Natural killer cell (primary cell): ENCODE results near the gene DUS1L. TPM values are rescaled to one million over a fixed set of nuclear protein-coding genes. Genes with fewer than 3 reads are reported as not detected.

ENCODE experiments used
- ATAC-seq, 3 donors: fragments of 150-1000 bp in 2 of 3; fragments of 200-7000 bp in 1 of 3; cut with Tn5 transposase; 1 replicate in 1 of 3; 2 replicates in 2 of 3; pipeline ENCODE4 v1.10.0; 2021; ENCODE audit warnings: mild to moderate bottlenecking in 2 of 3, moderate library complexity in 2 of 3
- DNase-seq, 2 donors: peaks; one replicate each; pipeline versions ENCODE4 v3.0.0 to v3.0.0-alpha.2; 2013 to 2021; ENCODE audit warnings: mixed read lengths in 1 of 2
- H3K27ac ChIP-seq: one replicate; pipeline ENCODE4 v1.5.1; 2013; ENCODE audit warnings: mild to moderate bottlenecking, low read length
- H3K27me3 ChIP-seq: one replicate; pipeline ENCODE4 v1.6.1; 2013; ENCODE audit warnings: low read length; ENCODE audit not compliant: control insufficient read depth, insufficient read depth
- H3K36me3 ChIP-seq: one replicate; pipeline ENCODE4 v1.6.1; 2013; ENCODE audit warnings: low read length; ENCODE audit not compliant: control insufficient read depth, insufficient read depth
- H3K4me1 ChIP-seq: one replicate; pipeline ENCODE4 v1.6.1; 2013; ENCODE audit warnings: low read length; ENCODE audit not compliant: control insufficient read depth, insufficient read depth
- H3K4me3 ChIP-seq: one replicate; pipeline ENCODE4 v1.5.1; 2013; ENCODE audit warnings: low read length
- H3K9me3 ChIP-seq: one replicate; pipeline ENCODE4 v1.6.1; 2013; ENCODE audit warnings: low read length; ENCODE audit not compliant: control insufficient read depth, insufficient read depth
- H3K27ac Mint-ChIP-seq, 2 donors: one replicate each; pipeline ENCODE4 v1.8.0; 2022; ENCODE audit warnings: mild to moderate bottlenecking in 2 of 2, mixed read lengths in 2 of 2, moderate library complexity in 1 of 2
- H3K27me3 Mint-ChIP-seq, 2 donors: one replicate each; pipeline ENCODE4 v1.8.0; 2022; ENCODE audit warnings: low read depth in 2 of 2, mixed read lengths in 2 of 2
- H3K36me3 Mint-ChIP-seq: one replicate; pipeline ENCODE4 v1.8.0; 2022; ENCODE audit warnings: mixed read lengths
- H3K4me1 Mint-ChIP-seq, 2 donors: one replicate each; pipeline ENCODE4 v1.8.0; 2022; ENCODE audit warnings: mixed read lengths in 2 of 2
- H3K4me3 Mint-ChIP-seq: one replicate; pipeline ENCODE4 v1.8.0; 2022; ENCODE audit warnings: mild to moderate bottlenecking, moderate library complexity, mixed read lengths
- H3K9me3 Mint-ChIP-seq, 2 donors: one replicate each; pipeline ENCODE4 v1.8.0; 2022; ENCODE audit warnings: mixed read lengths in 2 of 2
- WGBS: methylation state at CpG from one replicate; pipeline ENCODE4 v1.1.7; 2013; ENCODE audit warnings: missing lambda C conversion rate; ENCODE audit not compliant: insufficient coverage; 5-methylcytosine and 5-hydroxymethylcytosine counted together
- intact Hi-C: fragments of 100-400 bp; cut with micrococcal nuclease; formaldehyde crosslinking; loops from one replicate; pipeline ENCODE4 v1.14.2; 2022
- total RNA-seq, 4 donors: library from RNA; stranded (reverse); fragments of 120-200 nt in 1 of 4; gene quantifications; one replicate each; pipeline versions ENCODE4 v1.2.3 to v1.2.4, GENCODE V29; 2013 to 2022
- TF ChIP-seq, protein P1 (sequence below): fragments of 200-600 bp; IDR thresholded peaks from one replicate; pipeline ENCODE4 v1.8.0; 2022; ENCODE audit warnings: antibody characterized with exemption

The DUS1L gene
- total RNA-seq, 3 donors from 2014 or later (not counting 1 experiment from before 2014, with no cell fraction given): 122 to 144 (median 136) TPM

DNA sequence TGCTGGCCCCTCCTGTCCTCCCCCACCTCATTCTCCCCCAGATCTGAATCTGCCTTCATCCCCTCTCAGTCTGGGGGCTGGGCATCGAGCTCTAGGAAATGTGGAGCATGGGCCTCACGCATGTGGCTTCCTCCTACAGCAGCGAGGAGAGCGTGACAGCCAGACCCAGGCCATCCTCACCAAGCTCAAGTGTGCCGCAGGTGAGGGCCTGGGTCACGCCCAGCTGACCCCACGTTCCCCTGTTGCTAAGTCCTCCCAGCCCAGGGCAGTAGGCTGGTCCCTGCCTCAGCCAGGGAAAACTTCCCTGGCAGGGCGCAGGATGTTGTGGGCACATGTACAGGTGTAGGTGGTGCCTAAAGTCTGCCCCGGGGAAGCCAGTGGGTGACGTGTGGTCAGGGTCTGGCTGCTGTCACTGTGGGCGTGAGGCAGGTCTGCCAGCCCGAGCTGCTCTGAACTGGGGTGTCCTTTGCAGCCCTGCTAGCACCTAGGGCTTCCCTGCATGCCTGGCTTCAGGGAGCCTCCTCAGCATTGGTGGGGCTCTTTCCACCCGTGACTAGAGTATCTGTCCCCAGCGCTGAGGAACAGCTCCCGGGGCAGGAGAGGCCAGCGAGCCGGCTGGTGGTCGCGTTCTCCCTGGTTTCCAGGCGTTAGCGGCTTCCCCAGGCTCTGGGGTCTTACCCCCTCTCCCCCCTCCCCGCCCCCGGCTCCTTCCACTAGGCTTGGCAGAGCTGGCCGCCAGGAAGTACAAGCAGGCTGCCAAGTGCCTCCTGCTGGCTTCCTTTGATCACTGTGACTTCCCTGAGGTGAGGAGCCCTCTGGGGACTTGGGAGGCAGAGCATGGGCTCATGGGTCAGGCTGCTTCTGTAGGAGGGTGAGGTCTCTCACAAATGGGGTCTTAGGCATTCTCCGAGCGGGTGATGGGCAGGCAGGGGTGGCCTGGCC, 10.3 kb downstream of the DUS1L start:
- H3K4me1 ChIP-seq: peaks cover 29% of the 10 kb centered on the region
- intact Hi-C loops: no loop called here
- H3K36me3 ChIP-seq: peaks cover 40% of the 10 kb centered on the region
- H3K4me1 Mint-ChIP-seq: peaks cover 0 to 16% of the 10 kb centered on the region in 2 donors
- H3K27ac ChIP-seq: no peak overlapping the region
- no peaks in the 10 kb centered on the region for H3K9me3 Mint-ChIP-seq
- no peak overlapping the region for H3K4me3 Mint-ChIP-seq
- no peaks in the 10 kb centered on the region for H3K27me3 ChIP-seq
- ATAC-seq (no peak), DNase-seq (no peak)
- H3K9me3 ChIP-seq: no peaks in the 10 kb centered on the region
- H3K27me3 Mint-ChIP-seq: no peaks in the 10 kb centered on the region
- H3K36me3 Mint-ChIP-seq: no peaks in the 10 kb centered on the region
- no peak overlapping the region for H3K27ac Mint-ChIP-seq
- TF ChIP-seq, protein P1, sequence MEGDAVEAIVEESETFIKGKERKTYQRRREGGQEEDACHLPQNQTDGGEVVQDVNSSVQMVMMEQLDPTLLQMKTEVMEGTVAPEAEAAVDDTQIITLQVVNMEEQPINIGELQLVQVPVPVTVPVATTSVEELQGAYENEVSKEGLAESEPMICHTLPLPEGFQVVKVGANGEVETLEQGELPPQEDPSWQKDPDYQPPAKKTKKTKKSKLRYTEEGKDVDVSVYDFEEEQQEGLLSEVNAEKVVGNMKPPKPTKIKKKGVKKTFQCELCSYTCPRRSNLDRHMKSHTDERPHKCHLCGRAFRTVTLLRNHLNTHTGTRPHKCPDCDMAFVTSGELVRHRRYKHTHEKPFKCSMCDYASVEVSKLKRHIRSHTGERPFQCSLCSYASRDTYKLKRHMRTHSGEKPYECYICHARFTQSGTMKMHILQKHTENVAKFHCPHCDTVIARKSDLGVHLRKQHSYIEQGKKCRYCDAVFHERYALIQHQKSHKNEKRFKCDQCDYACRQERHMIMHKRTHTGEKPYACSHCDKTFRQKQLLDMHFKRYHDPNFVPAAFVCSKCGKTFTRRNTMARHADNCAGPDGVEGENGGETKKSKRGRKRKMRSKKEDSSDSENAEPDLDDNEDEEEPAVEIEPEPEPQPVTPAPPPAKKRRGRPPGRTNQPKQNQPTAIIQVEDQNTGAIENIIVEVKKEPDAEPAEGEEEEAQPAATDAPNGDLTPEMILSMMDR: no peak
- WGBS: 84% methylated on average over 24 of the region's 26 CpGs
- H3K4me3 ChIP-seq: no peak overlapping the region

DNA sequence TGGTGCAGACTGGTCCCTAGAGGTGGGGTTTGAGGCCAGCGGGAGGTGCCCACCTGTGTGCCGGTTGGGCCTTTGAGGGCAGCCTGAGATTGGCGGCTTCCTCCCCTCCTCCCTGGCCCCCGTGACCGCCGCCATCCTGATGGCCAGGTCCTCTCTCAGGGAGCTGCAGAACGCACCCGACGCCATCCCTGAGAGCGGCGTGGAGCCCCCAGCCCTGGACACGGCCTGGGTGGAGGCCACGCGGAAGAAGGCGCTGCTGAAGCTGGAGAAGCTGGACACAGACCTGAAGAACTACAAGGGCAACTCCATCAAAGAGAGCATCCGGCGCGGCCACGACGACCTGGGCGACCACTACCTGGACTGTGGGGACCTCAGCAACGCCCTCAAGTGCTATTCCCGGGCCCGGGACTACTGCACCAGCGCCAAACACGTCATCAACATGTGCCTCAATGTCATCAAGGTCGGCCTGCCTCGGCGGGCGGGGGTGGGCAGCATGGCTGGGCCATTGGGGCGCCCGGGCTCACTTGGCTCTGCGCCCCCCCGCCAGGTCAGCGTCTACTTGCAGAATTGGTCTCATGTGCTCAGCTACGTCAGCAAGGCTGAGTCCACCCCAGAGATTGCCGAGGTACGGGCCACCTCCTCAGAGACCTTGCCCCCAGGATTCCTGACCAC, 11.1 kb downstream of the DUS1L start:
- no peak for DNase-seq
- peaks cover 0 to 16% of the 10 kb centered on the region in 2 donors for H3K4me1 Mint-ChIP-seq
- intact Hi-C loops: no loop called here

DNA sequence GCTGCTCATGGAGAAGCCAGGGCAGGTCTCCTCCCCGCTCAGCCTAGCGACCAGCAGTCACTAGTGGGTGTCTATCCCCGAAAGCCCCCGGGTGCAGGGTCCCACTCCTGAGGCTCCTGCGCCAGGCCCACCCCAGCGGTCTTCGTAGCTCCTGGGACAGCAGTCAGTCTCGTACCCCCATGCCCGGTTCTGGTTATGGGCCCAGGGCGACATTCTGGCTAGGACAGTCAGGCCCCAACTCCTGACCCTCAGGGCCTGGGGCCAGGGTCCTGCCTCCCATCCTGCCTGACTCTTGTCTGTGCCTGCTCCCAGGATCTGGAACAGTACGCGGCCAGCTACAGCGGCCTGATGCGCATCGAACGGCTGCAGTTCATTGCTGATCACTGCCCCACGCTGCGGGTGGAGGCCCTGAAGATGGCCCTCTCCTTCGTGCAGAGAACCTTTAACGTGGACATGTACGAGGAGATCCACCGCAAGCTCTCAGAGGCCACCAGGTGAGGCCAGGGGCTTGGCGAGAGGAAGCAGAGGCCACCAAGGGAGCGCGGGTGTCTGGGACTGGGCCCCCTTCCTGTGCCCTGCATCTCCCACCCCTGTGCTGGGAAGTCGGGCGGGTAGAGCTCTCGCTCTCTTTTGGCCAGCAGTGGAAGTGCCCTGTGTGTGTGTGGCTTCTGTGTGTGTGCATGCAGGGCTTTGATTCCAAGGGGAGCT, 11.9 kb downstream of the DUS1L start:
- Histone ChIP-seq H3K9me3 (no peaks in the 10 kb centered on the region), H3K4me1 (peaks cover 30% of the 10 kb centered on the region), H3K27ac (no peak overlapping the region), H3K36me3 (peaks cover 35% of the 10 kb centered on the region), H3K27me3 (no peaks in the 10 kb centered on the region), H3K4me3 (no peak overlapping the region)
- intact Hi-C loops: no loop called here
- ATAC-seq: no peak
- Mint-ChIP-seq H3K27me3 (no peaks in the 10 kb centered on the region), H3K36me3 (no peaks in the 10 kb centered on the region), H3K4me1 (peaks cover 0 to 16% of the 10 kb centered on the region in 2 donors), H3K4me3 (peak overlapping the region; percentile 69), H3K9me3 (no peaks in the 10 kb centered on the region), H3K27ac (no peak overlapping the region)
- TF ChIP-seq, protein P1: no peak
- DNase-seq: no peak
- 98% methylated on average over 28 of the region's 28 CpGs for WGBS

More for the DNA sequence above, 11.1 kb downstream of the DUS1L start:
- H3K9me3 ChIP-seq: no peaks in the 10 kb centered on the region
- H3K27ac ChIP-seq: no peak overlapping the region
- TF ChIP-seq, protein P1: no peak
- Mint-ChIP-seq H3K36me3 (no peaks in the 10 kb centered on the region), H3K4me3 (no peak overlapping the region), H3K9me3 (no peaks in the 10 kb centered on the region), H3K27me3 (no peaks in the 10 kb centered on the region), H3K27ac (no peak overlapping the region)
- ATAC-seq: no peak
- peaks cover 39% of the 10 kb centered on the region for H3K36me3 ChIP-seq
- H3K27me3 ChIP-seq: no peaks in the 10 kb centered on the region
- H3K4me3 ChIP-seq: no peak overlapping the region
- H3K4me1 ChIP-seq: peaks cover 30% of the 10 kb centered on the region
- WGBS: 95% methylated on average over 38 of the region's 38 CpGs
